ENCODE measurements around the gene TWIST2.

Gene TWIST2

GRCh38 chr2:238847841-238848690 is at the start of gene TWIST2:
TWIST2 (plus strand) TSS chr2:238848085; CDS start chr2:238848216, 131 bp downstream.
- DNase-seq (ENCODE audit: low read depth in 2 of 2, low spot score in 1 of 2), result no peak

DNA sequence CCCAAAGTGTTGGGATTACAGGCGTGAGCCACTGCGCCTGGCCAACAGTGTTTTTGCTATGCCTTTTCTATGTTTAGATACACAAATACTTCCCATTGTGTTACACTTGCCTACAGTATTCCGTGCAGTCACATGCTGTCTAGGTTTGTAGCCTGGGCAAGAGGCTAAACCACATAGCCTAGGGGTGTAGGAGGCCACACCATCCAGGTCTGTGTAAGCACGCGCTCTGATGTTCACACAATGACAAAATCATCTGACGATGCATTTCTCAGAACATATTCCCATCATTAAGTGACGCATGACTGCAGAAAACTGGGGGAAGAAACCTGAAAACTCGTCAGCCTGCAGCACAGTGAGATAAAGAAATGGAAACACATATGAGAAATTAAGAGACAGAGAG is 46.1 kb upstream of the TWIST2 start:
- no peak for DNase-seq (ENCODE audit: low read depth in 2 of 2, low spot score in 1 of 2)

GRCh38 chr2:238802957-238803356 is 44.9 kb upstream of the TWIST2 start:
- no peak for DNase-seq (ENCODE audit: low read depth in 2 of 2, low spot score in 1 of 2)

GRCh38 chr2:238803996-238804870 is 43.7 kb upstream of the TWIST2 start:
- no peak for DNase-seq (ENCODE audit: low read depth in 2 of 2, low spot score in 1 of 2)

DNA sequence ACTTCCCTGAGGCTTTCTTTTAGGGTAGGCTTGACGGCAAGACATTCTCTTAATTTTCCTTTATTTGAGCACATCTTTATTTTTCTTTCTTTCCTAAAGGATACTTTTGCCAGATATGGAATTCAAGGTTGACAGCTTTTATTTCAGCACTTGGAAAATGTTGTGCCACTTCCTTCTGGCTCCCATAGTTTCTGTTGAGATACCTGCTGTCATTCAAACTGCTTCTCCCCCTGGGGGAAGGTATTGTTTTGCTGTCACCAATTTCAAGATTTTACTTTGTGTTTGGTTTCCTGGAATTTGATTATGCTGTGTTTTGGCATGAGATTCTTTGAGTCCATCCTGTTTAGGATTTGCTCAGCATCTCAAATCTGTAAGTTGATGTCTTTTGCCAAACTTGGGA is 39.1 kb upstream of the TWIST2 start:
- no peak for DNase-seq (ENCODE audit: low read depth in 2 of 2, low spot score in 1 of 2)

GRCh38 chr2:238810321-238810720 is 37.6 kb upstream of the TWIST2 start:
- DNase-seq (ENCODE audit: low read depth in 2 of 2, low spot score in 1 of 2), result no peak

GRCh38 chr2:238811293-238811692 is 36.6 kb upstream of the TWIST2 start:
- DNase-seq (ENCODE audit: low read depth in 2 of 2, low spot score in 1 of 2), result no peak

- DNase-seq (ENCODE audit: low read depth in 2 of 2, low spot score in 1 of 2), result no peak
Measured at GRCh38 chr2:238811759-238812158, 36.1 kb upstream of the TWIST2 start.

DNA sequence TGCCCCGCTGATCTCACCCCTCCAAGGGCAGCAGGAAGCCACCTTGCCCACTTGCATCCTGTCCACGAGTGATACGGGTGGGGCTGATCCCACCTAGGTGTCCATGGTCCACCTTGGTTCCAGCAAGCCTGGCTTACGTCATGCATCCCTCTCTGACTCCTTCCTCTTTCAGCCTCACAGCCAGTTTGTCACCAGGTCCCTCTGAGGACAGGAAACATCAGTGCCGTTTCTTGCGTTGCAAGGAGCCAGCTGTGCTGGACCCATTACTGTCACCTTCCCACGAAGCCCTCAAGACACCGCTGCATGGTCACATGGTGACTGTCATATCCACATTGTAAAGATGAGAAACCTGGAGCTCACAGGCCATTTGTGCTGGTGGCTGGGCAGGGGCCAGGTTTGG is 34.8 kb upstream of the TWIST2 start:
- no peak for DNase-seq (ENCODE audit: low read depth in 2 of 2, low spot score in 1 of 2)

DNA sequence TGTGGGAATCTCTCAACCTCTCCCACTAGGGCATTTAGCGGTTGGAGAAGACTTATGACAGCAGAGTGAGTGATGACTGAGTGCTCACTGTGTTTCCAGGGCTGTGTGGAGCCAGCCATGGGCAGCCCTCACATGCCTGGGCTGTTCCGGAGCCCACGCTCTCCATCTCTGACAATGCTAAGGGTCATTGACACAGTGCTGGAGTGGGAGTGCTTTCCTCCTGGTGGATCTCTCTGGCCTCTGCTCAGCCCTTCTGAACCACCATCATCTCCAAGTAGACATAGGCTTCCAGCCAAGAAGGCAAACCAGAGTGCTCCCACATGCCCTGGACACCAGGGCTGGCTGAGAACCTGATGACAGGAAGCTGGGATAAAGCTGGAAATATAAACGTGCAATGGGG is 33.1 kb upstream of the TWIST2 start:
- no peak for DNase-seq (ENCODE audit: low read depth in 2 of 2, low spot score in 1 of 2)

- no peak for DNase-seq (ENCODE audit: low read depth in 2 of 2, low spot score in 1 of 2)
Measured at GRCh38 chr2:238816291-238816690, 31.6 kb upstream of the TWIST2 start.

DNA sequence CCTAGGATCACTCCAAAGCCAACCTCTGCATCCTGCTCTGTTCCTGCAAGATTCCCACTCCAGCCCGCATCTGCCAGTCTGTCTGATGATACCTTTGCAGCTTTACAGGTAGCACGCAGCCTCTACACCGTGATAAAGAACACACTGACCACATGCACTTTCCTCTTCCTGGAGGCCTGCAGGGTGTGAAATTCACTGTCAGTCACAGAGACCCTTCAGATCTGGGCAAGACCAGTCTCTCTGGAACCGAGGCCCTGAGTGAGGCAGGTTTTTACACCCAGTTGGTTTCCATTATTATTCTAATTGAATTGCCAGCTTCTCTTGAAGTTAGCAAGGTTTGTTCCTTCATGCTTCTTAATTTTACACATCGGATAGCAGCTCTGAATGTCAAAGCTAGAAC is 30.5 kb upstream of the TWIST2 start:
- no peak for DNase-seq (ENCODE audit: low read depth in 2 of 2, low spot score in 1 of 2)

- no peak for DNase-seq (ENCODE audit: low read depth in 2 of 2, low spot score in 1 of 2)
Measured at GRCh38 chr2:238817891-238818290, 30.0 kb upstream of the TWIST2 start.

GRCh38 chr2:238818561-238818960 is 29.3 kb upstream of the TWIST2 start:
- DNase-seq (ENCODE audit: low read depth in 2 of 2, low spot score in 1 of 2), result no peak

DNA sequence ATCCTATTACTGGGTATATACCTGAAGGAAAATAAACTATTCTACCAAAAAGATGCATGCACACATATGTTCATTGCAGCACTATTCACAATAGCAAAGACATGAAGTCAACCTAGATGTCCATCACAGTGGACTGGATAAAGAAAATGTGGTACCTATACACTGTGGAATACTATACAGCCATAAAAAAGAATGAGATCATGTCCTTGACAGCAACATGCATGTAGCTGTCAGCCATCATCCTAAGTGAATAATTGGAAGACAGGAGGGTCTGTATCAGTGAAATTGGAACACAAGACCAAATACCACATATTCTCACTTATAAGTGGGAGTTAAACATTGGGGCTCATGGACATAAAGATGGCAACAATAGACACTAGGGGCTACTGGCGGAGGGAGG is 27.7 kb upstream of the TWIST2 start:
- no peak for DNase-seq (ENCODE audit: low read depth in 2 of 2, low spot score in 1 of 2)

GRCh38 chr2:238820916-238821315 is 27.0 kb upstream of the TWIST2 start:
- no peak for DNase-seq (ENCODE audit: low read depth in 2 of 2, low spot score in 1 of 2)

DNA sequence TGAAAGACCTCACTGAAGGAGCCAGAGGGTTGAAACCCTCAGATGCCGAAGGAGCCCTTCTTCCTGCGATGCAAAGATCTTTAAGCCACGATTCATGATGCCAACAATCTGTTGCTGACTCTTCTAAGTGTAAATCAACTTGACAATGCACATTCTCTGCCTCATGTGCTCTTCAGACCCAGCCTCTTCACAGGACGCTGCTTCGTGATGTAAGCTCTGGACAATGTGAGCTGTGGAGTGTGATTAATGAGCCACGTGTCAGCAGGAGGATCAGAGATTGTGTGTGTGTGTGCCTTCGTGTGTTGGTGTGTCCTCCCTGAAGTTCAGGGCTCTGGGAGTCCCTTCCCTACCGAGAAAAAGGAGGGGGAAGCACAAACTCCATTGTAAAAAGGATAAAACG is 26.5 kb upstream of the TWIST2 start:
- DNase-seq (ENCODE audit: low read depth in 2 of 2, low spot score in 1 of 2), result no peak

- DNase-seq (ENCODE audit: low read depth in 2 of 2, low spot score in 1 of 2), result no peak
Measured at GRCh38 chr2:238821944-238822670, 25.8 kb upstream of the TWIST2 start.

DNA sequence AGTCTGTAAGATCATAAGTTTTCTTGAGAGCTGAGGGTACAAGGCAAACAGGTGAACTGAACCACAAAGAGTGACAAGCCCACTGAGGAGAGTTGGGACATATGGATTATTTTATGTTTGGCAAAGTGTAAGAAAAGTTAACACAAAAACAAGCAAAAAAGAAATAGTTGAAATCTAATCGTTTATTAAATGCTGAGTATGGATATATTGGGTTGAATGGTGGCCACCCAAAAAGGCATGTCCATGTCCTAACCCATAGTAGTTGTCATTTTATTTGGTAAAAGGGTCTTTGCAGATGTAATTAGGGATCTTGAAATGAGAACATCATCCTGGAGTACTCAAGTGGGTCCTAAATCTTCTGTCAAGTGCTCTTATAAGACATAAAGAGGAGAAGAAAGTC is 24.9 kb upstream of the TWIST2 start:
- DNase-seq (ENCODE audit: low read depth in 2 of 2, low spot score in 1 of 2), result no peak

DNA sequence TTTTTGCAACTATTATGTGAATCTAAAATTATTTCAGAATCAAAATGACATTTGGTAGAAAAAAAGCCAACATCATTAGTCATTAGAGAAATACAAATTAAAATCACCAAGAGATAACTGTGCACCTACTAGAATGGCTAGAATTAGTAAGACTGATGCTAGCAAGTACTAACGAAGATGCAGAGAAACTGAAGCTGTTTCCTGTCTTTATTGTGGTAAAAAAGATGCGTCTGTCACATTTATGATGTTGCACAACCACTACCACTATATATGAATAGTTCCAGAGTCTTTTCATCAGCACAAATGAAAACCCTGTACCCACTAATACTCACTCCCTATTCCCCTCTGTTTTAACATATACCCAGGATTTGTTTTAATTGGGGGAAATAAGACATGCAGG is 16.7 kb upstream of the TWIST2 start:
- no peak for DNase-seq (ENCODE audit: low read depth in 2 of 2, low spot score in 1 of 2)

DNA sequence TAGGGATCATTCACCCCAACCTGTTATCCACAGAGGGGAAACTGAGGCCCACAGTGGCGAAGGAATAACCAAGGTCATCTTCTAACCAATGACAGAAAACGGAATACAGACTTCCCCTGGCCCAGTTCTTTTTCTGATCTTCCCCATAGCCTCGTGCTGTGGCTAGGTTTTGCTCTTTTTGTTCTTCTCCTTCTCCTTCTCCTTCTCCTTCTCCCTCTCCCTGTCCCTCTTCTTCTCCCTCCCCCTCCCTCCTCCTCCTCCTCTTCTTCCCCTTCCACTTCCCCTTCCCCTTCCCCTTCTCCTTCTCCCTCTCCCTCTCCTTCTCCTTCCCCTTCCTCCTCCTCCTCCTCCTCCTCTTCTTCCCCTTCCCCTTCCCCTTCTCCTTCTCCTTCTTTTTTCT is 12.9 kb upstream of the TWIST2 start:
- DNase-seq (ENCODE audit: low read depth in 2 of 2, low spot score in 1 of 2), result no peak
